ENCODE results near the gene ARHGEF4. TPM values are rescaled to one million over a fixed set of nuclear protein-coding genes. Genes with fewer than 3 reads are reported as not detected.

ARHGEF4 gene
- total RNA-seq, 1 experiment from 2014 or later, result 21.8 TPM

DNA sequence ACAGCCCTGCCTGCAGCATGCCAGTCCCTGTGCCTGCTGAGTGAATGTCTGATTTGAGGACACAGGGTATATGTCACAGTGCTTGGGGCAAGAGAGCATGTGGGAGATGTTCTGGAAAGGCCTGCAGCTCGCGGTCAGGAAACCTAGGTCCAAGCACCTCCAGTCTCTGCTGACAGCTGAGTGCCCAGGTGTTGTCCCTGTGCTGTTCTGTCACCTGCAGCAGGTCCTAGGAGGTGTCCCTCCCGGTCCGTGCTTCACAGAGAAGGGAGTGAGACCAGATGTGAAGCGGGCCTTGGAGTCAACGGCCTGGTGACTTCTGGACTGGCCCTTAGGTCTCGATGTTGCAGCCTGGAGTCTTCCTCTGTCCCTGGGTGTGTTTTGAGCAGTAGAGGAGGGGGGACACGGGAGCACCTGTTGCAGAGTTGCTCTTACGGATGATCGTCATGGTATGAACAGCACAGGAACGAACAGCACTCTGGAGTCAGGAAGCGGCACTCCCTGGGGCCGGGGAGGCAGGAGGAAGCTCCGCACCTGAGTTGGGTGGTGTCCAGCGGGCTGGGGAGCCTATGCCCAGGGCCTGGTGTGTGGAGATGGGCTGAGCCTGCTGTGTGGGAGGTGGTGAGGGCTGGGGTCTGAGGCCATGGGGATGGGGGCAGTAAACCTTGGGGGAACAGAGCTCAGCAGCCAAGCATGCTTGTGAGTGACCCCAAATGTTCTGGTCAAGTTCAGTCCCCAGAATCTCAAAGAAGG lies 21.6 kb upstream of the ARHGEF4 start (continued):
- TF ChIP-seq HMGXB4 (CRISPR knock-in tag; IDR thresholded peaks at IDR 0.05), result no peak
- no peak for TF ChIP-seq ELF4 (CRISPR knock-in tag; IDR thresholded peaks at IDR 0.05; ENCODE audit: low read depth)
- TF ChIP-seq ETV6 (CRISPR knock-in tag; IDR thresholded peaks at IDR 0.05), result no peak
- no peak for TF ChIP-seq PREB (CRISPR knock-in tag; IDR thresholded peaks at IDR 0.05; ENCODE audit: borderline replicate concordance)

DNA sequence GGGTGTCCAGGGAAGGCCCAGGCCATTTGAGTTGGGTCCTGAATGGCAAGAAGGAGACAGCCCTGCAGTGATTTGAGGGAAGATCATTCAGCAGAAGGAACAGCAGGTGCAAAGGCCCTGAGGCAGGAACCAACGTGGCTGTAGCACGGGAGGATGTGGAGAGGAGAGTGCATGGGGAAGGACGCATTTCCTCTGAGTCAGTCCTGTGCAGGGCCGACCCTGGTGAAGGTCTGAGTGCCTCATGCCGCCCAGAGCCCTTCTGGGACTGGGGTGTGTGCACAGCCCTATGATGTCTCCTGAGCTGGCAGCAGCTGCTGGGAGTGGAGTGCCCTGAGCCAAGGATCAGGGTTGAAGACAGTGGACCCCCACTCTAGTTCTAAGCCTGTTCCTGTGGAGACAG lies 17.9 kb upstream of the ARHGEF4 start:
- ChIA-PET CTCF (interaction anchor here (1.7 to 2.1 kb wide), 4 partner anchors 13 to 148 kb away, joined by 4 to 11 read pairs (median 7); no protein-coding TSS in a partner anchor), POLR2A (no interaction called here)
- H3K4me3 Mint-ChIP-seq, result no peak overlapping the region
- no peaks in the 10 kb centered on the region for H3K9me3 Mint-ChIP-seq
- TF ChIP-seq ZNF396 (CRISPR knock-in tag; IDR thresholded peaks at IDR 0.05; ENCODE audit: borderline replicate concordance), result no peak
- TF ChIP-seq, protein P1, sequence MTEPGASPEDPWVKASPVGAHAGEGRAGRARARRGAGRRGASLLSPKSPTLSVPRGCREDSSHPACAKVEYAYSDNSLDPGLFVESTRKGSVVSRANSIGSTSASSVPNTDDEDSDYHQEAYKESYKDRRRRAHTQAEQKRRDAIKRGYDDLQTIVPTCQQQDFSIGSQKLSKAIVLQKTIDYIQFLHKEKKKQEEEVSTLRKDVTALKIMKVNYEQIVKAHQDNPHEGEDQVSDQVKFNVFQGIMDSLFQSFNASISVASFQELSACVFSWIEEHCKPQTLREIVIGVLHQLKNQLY (CRISPR knock-in tag; IDR thresholded peaks at IDR 0.05), result no peak
- TF ChIP-seq, protein P2, sequence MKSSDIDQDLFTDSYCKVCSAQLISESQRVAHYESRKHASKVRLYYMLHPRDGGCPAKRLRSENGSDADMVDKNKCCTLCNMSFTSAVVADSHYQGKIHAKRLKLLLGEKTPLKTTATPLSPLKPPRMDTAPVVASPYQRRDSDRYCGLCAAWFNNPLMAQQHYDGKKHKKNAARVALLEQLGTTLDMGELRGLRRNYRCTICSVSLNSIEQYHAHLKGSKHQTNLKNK (CRISPR knock-in tag; IDR thresholded peaks at IDR 0.05), result no peak
- TF ChIP-seq ATF2 (CRISPR knock-in tag; IDR thresholded peaks at IDR 0.05; ENCODE audit: borderline replicate concordance, low read depth), result no peak
- no peak for TF ChIP-seq SOX15 (CRISPR knock-in tag; IDR thresholded peaks at IDR 0.05)
- TF ChIP-seq ATF3 (CRISPR knock-in tag; conservative IDR thresholded peaks at IDR 0.05), result no peak
- no peak for TF ChIP-seq ZNF317 (CRISPR knock-in tag; IDR thresholded peaks at IDR 0.05; ENCODE audit: borderline replicate concordance, low read depth)
- TF ChIP-seq, protein P3, sequence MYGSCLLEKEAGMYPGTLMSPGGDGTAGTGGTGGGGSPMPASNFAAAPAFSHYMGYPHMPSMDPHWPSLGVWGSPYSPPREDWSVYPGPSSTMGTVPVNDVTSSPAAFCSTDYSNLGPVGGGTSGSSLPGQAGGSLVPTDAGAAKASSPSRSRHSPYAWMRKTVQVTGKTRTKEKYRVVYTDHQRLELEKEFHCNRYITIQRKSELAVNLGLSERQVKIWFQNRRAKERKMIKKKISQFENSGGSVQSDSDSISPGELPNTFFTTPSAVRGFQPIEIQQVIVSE (CRISPR knock-in tag; IDR thresholded peaks at IDR 0.05; ENCODE audit: borderline replicate concordance), result no peak
- no peak for TF ChIP-seq KAT7 (CRISPR knock-in tag; IDR thresholded peaks at IDR 0.05; ENCODE audit: borderline replicate concordance)
- H3K36me3 Mint-ChIP-seq, result no peaks in the 10 kb centered on the region
- ATAC-seq (no peak), DNase-seq (ENCODE audit: low spot score) (no peak)
- H3K4me1 Mint-ChIP-seq, result peaks cover 16% of the 10 kb centered on the region
- H3K27ac Mint-ChIP-seq, result no peak overlapping the region
- H3K27me3 Mint-ChIP-seq (ENCODE audit: low read depth), result peaks cover 3% of the 10 kb centered on the region; the same call in 1 of the 2 replicates

GRCh38 chr2:130819226-130819607 lies 17.5 kb upstream of the ARHGEF4 start:
- no peak for DNase-seq (ENCODE audit: low spot score)
- no peaks in the 10 kb centered on the region for H3K9me3 Mint-ChIP-seq
- no peak overlapping the region for H3K27ac Mint-ChIP-seq
- no peak for TF ChIP-seq ZNF263 (CRISPR knock-in tag; IDR thresholded peaks at IDR 0.05; ENCODE audit: low read depth)
- TF ChIP-seq TP53 (CRISPR knock-in tag; IDR thresholded peaks at IDR 0.05), result no peak
- peak; percentile 14 for ATAC-seq
- H3K4me1 Mint-ChIP-seq, result peaks cover 16% of the 10 kb centered on the region
- H3K27me3 Mint-ChIP-seq (ENCODE audit: low read depth), result peaks cover 3% of the 10 kb centered on the region; the same call in 1 of the 2 replicates
- CTCF ChIA-PET, result interaction anchor here (0.8 to 2.1 kb wide), 9 partner anchors 13 to 212 kb away, joined by 3 to 11 read pairs (median 5); no protein-coding TSS in a partner anchor
- no peak overlapping the region for H3K4me3 Mint-ChIP-seq
- POLR2A ChIA-PET, result no interaction called here
- H3K36me3 Mint-ChIP-seq, result no peaks in the 10 kb centered on the region
